Heart right ventricle (tissue), 16 donors: ENCODE data around the gene TSKU. TPM values are rescaled to one million over a fixed set of nuclear protein-coding genes. Genes with fewer than 3 reads are reported as not detected.
"Not testable (repeated sequence)": the region's sequence is repeated elsewhere in the genome, so short reads cannot be mapped to it uniquely, and the experiment has no call there.

Source experiments
- ATAC-seq, 8 donors: fragments of 200-7000 bp; cut with Tn5 transposase; one replicate each; pipeline ENCODE4 v1.9.1; 2020; ENCODE audit warnings: mild to moderate bottlenecking in 8 of 8, moderate library complexity in 8 of 8, moderate number of reproducible peaks in 1 of 8
- DNase-seq, 2 donors: peaks; one replicate each; pipeline ENCODE4 v3.0.0-alpha.2; 2020
- H3K27ac ChIP-seq, 10 donors: fragments of 200-600 bp; sonication (generic) in 2 of 10; one replicate each; pipeline versions ENCODE4 v1.5.0 to v1.8.0; 2020 to 2022; ENCODE audit warnings: mild to moderate bottlenecking in 3 of 10
- H3K27me3 ChIP-seq, 7 donors: fragments of 200-600 bp; one replicate each; pipeline ENCODE4 v1.8.0; 2021 to 2022; ENCODE audit warnings: mild to moderate bottlenecking in 2 of 7
- H3K36me3 ChIP-seq, 9 donors: fragments of 200-600 bp; sonication (generic) in 1 of 9; one replicate each; pipeline versions ENCODE4 v1.5.0 to v1.8.0; 2020 to 2022; ENCODE audit warnings: mild to moderate bottlenecking in 2 of 9
- H3K4me1 ChIP-seq, 9 donors: fragments of 200-600 bp; sonication (generic) in 1 of 9; one replicate each; pipeline versions ENCODE4 v1.5.0 to v1.8.0; 2020 to 2022; ENCODE audit warnings: mild to moderate bottlenecking in 4 of 9
- H3K4me3 ChIP-seq, 10 donors: fragments of 200-600 bp; sonication (generic) in 2 of 10; one replicate each; pipeline versions ENCODE4 v1.5.0 to v1.8.0; 2020 to 2022; ENCODE audit warnings: mild to moderate bottlenecking in 7 of 10, moderate library complexity in 2 of 10
- H3K9me3 ChIP-seq, 11 donors: fragments of 200-600 bp in 10 of 11; sonication (generic) in 2 of 11; one replicate each; pipeline versions ENCODE4 v1.5.0 to v1.8.0; 2013 to 2022; ENCODE audit warnings: mild to moderate bottlenecking in 2 of 11, control low read depth in 1 of 11, moderate library complexity in 1 of 11
- WGBS, 2 donors: extraction: QIAGEN DNeasy Blood & Tissue Kit; methylation state at CpG; one replicate each; pipeline ENCODE4 v1.1.7; 2013; ENCODE audit warnings: inconsistent platforms in 1 of 2; 5-methylcytosine and 5-hydroxymethylcytosine counted together
- intact Hi-C, 10 donors: fragments of 100-400 bp; cut with DNase I; formaldehyde crosslinking; loops; one replicate each; pipeline versions ENCODE4 v1.11.1 to v1.14.2; 2022
- long read RNA-seq, 3 donors: library from polyadenylated mRNA; unstranded; transcript quantifications; one replicate each; pipeline ENCODE4 v2.0.0, GENCODE V29; 2020 to 2021
- polyA plus RNA-seq, 2 donors: library from polyadenylated mRNA; stranded (reverse); fragments of 200-250 nt; gene quantifications; one replicate each; pipeline ENCODE4 v1.2.3, GENCODE V29; 2013
- total RNA-seq, 10 donors: library from RNA; stranded (reverse); fragmentation: NEBNext Ultra II Directional in 3 of 10; extraction: Animal tissue kit (Norgen Biotek cat#: 25700) in 3 of 10; gene quantifications; one replicate each; pipeline versions ENCODE4 v1.2.1 to v1.2.4, GENCODE V29; 2021 to 2023
- TF ChIP-seq, protein P1 (sequence below), 9 donors: fragments of 200-600 bp; sonication (generic) in 2 of 9; IDR thresholded peaks; one replicate each; pipeline versions ENCODE4 v1.5.0 to v1.8.0; 2021 to 2022; ENCODE audit warnings: antibody characterized with exemption in 9 of 9, mild to moderate bottlenecking in 5 of 9, moderate library complexity in 1 of 9
- donor health status: Arrhythmogenic right ventricular cardiomyopathy.
- donor health status: ischemic (EF 13 %, LVEDD 7.1; RV severe dilation, severe dysfunction).
- donor health status: healthy with polysubstance abuse.
- donor health status: DM: no; HTN: yes; CAD: no.
- donor health status: DM: no; HTN: no; CAD: no.
- donor health status: ischemic (EF 25% LVEDD 6.9; RV normal size, moderate dysfunction).
- donor health status: ischemic (EF 25% LVEDD 5.7; RV mildly dilated, moderate dysfunction).
- donor health status: healthy.
- donor health status: DM: yes; HTN: yes; CAD: no.
- donor health status: Ischemic cardiomyopathy.
- donor health status: ischemic (EF 35%, LVEDD 5.7; RV mildly dilated, moderate dysfunction).
- donor health status: nonischemic (EF 11% LVEDD 7.7; RV severe dilation, severe dysfunction).
- donor health status: DM: yes; HTN: yes; CAD: no.
- donor health status: PGD.
- donor health status: ischemic (EF 29% LVEDD 5.4; RV normal size, mild dysfunction).
- donor health status: nonischemic (EF 23%, LVEDD 6.1; RV moderate dilation, normal function).

Gene TSKU, protein sequence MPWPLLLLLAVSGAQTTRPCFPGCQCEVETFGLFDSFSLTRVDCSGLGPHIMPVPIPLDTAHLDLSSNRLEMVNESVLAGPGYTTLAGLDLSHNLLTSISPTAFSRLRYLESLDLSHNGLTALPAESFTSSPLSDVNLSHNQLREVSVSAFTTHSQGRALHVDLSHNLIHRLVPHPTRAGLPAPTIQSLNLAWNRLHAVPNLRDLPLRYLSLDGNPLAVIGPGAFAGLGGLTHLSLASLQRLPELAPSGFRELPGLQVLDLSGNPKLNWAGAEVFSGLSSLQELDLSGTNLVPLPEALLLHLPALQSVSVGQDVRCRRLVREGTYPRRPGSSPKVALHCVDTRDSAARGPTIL
- total RNA-seq (10 to 100 TPM in 4 of 10 donors, 1 to 10 TPM in 6; 3.0 to 21.9 (median 6.6) TPM), polyA plus RNA-seq (10 to 100 TPM in 1 of 2 donors, 1 to 10 TPM in 1; 6.6 to 13.7 TPM)
- long read RNA-seq, donor 1, transcript TSKU-201 (2 exons, 2,712 nt) = major isoform, 26 of 34 reads
- long read RNA-seq, donor 1, partial matches to known transcripts = 0 of 34 reads
- long read RNA-seq, donor 1, other reads (novel, unspliced or antisense) = 8 of 34 reads
- long read RNA-seq, donor 2, transcript TSKU-201 (2 exons, 2,712 nt) = major isoform, 31 of 47 reads
- long read RNA-seq, donor 2, partial matches to known transcripts = 0 of 47 reads
- long read RNA-seq, donor 2, other reads (novel, unspliced or antisense) = 16 of 47 reads
- long read RNA-seq, donor 3, transcript TSKU-201 (2 exons, 2,712 nt) = major isoform, 50 of 71 reads
- long read RNA-seq, donor 3, partial matches to known transcripts = 21 of 71 reads
- long read RNA-seq, donor 3, other reads (novel, unspliced or antisense) = 0 of 71 reads

DNA sequence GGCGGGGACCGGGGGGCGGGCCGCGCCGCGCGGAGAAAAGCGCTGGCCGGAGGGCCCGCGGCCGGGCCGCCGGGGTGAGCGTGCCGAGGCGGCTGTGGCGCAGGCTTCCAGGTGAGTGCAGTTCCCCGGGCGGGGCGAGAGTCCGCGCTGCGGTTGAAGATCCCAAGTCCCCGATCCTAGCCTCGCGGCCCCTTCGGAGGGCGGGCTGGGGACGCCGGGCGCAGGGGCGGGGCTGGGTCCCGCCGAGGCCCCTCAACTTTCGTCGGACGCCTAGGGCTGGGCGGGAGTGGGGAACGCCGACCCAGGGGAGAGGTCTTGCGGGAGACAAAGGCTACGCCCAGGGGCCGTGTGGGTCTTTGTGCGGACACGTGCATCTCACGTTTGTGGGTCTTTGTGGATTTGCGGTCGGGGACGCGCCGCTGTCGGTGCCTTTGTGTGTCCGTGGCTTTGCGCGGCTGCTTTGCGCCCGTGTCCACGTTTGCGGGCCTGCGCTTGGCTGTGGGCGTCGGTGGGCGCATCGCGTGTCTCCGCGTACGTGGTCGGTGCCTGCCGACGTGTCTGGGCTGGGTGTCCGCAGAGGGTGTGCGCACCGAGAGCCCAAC lies at the start of gene TSKU:
TSS of gene TSKU (plus strand) at position 63 of the 602 bp plus-strand sequence. CDS start 12,261 bp downstream, outside the sequence.
- intact Hi-C loops = no loop called here

DNA sequence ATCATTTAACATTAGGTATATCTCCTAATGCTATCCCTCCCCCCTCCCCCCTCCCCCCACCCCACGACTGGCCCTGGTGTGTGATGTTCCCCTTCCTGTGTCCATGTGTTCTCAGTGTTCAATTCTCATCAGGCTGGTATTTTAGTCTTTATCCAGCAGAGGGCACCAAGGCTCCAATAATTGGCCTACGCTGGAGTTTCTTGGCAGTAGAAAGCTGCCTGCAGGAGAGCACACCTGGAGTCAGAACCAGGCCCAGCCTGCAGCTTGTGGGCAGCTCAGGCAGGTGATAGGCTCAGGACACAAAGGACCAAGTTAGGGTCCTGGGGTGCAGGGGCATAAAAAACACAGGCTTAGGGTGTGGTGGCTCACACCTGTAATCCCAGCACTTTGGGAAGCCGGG lies 49.2 kb upstream of the TSKU start:
- 35 to 47% methylated on average over 2 to 3 of the region's 3 CpGs for WGBS, 2 donors
- ATAC-seq = peak; percentile 35 to 88 (median 68)
- H3K27me3 ChIP-seq, H3K9me3 ChIP-seq, H3K27ac ChIP-seq, H3K36me3 ChIP-seq, DNase-seq, H3K4me3 ChIP-seq: not testable (repeated sequence)
- intact Hi-C loops = loop anchor here (1.0 to 10.0 kb wide), 9 partner anchors 63 to 351 kb away; no protein-coding TSS in a partner anchor
- TF ChIP-seq, protein P1, sequence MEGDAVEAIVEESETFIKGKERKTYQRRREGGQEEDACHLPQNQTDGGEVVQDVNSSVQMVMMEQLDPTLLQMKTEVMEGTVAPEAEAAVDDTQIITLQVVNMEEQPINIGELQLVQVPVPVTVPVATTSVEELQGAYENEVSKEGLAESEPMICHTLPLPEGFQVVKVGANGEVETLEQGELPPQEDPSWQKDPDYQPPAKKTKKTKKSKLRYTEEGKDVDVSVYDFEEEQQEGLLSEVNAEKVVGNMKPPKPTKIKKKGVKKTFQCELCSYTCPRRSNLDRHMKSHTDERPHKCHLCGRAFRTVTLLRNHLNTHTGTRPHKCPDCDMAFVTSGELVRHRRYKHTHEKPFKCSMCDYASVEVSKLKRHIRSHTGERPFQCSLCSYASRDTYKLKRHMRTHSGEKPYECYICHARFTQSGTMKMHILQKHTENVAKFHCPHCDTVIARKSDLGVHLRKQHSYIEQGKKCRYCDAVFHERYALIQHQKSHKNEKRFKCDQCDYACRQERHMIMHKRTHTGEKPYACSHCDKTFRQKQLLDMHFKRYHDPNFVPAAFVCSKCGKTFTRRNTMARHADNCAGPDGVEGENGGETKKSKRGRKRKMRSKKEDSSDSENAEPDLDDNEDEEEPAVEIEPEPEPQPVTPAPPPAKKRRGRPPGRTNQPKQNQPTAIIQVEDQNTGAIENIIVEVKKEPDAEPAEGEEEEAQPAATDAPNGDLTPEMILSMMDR (IDR thresholded peaks at IDR 0.05) = peak; percentile 41 to 74 (median 62)
- peaks cover 0 to 31% (median 3%) of the 10 kb centered on the region in 9 donors for H3K4me1 ChIP-seq

More for the DNA sequence above, at the start of gene TSKU:
- 0% methylated on average over 63 to 76 of the region's 76 CpGs for WGBS, 2 donors
- Histone ChIP-seq H3K9me3 (no peaks in the 10 kb centered on the region), H3K4me3 (peak within 1 kb of the TSS; percentile 73 to 96 (median 88)), H3K27me3 (peaks cover 0 to 50% (median 0%) of the 10 kb centered on the region in 7 donors), H3K4me1 (peaks cover under 1 to 81% (median 52%) of the 10 kb centered on the region in 9 donors), H3K36me3 (no peaks in the 10 kb centered on the region), H3K27ac (peak within 1 kb of the TSS; percentile 75 to 97 (median 90))
- TF ChIP-seq, protein P1 (IDR thresholded peaks at IDR 0.05) = no peak
- DNase-seq (no peak), ATAC-seq (peak; percentile 9 to 43 (median 18))

DNA sequence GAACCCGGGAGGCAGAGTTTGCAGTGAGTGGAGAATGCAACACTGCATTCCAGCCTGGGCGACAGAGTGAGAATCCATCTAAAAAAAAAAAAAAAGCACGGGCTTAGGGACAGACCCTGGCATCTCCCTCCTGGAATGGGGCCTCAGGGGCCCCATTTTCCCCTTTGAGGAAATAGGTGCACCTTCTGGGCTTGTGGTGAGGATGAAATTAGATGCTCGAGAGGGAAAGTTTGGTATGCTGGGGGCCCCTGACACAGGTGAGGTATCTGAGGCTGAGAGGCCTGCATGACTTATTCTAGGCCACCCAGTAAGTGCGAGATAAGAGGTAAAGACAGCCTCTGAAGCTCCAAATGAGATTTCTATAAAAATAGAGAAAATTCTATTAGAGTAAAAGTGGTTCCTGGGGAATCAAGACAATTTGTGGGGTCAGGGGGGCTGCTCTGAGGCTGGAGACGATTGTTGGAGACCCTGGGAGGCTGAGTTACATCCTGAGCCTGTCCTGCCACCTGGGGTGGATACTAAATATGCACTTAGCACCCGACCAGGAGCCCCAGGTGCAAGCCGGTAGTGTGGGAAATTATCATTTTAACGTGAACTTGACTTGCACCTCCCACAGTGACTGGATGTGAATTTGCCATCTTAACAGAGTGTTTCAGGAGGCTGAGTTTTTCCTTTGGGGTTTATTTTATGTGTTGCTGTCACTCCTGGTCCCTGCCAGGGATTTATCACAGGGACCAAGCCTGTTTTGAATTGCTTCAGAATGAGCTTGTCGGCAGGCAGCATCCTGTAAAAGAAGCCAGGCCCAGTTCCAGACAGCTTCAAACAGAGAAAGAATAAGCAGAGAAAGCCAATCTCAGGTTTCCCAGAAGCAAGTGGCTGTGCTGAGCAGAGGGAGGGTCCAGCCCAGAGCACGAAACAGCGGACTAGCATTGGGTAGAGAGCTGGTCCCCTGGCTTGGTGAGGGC lies 48.4 kb upstream of the TSKU start:
- peak in 2 of 8 donors; percentile 4 to 43 for ATAC-seq
- Histone ChIP-seq H3K27ac (no peak overlapping the region), H3K4me1 (peaks cover 0 to 32% (median 3%) of the 10 kb centered on the region in 9 donors), H3K9me3 (no peaks in the 10 kb centered on the region), H3K36me3 (no peaks in the 10 kb centered on the region), H3K4me3 (no peak overlapping the region), H3K27me3 (peaks cover 0 to 4% (median 0%) of the 10 kb centered on the region in 7 donors)
- intact Hi-C loops = loop anchor here (1.0 to 10.0 kb wide), 9 partner anchors 63 to 350 kb away; no protein-coding TSS in a partner anchor
- TF ChIP-seq, protein P1 (IDR thresholded peaks at IDR 0.05) = no peak
- DNase-seq = no peak
- WGBS, 2 donors = 59 to 64% methylated on average over 12 of the region's 12 CpGs
